Activated naive CD4-positive, alpha-beta T cell treated with anti-CD3 and anti-CD28 coated beads, Interleukin-2, amount 50 U/mL, for 24 hours (primary cell): ENCODE results near the gene KRTAP10-1.
"Not testable (repeated sequence)": the region's sequence is repeated elsewhere in the genome, so short reads cannot be mapped to it uniquely, and the experiment has no call there.

Experiments used
- H3K27ac Mint-ChIP-seq: one replicate; pipeline ENCODE4 v1.8.0; 2021; ENCODE audit warnings: mild to moderate bottlenecking, mixed read lengths
- H3K27me3 Mint-ChIP-seq: one replicate; pipeline ENCODE4 v1.8.0; 2021; ENCODE audit warnings: mixed read lengths
- H3K36me3 Mint-ChIP-seq: one replicate; pipeline ENCODE4 v1.8.0; 2021; ENCODE audit warnings: mixed read lengths
- H3K4me1 Mint-ChIP-seq: one replicate; pipeline ENCODE4 v1.8.0; 2021; ENCODE audit warnings: mixed read lengths
- H3K4me3 Mint-ChIP-seq: one replicate; pipeline ENCODE4 v1.8.0; 2021; ENCODE audit warnings: mild to moderate bottlenecking, mixed read lengths
- H3K9me3 Mint-ChIP-seq: one replicate; pipeline ENCODE4 v1.8.0; 2021; ENCODE audit warnings: mixed read lengths

The KRTAP10-1 gene

DNA sequence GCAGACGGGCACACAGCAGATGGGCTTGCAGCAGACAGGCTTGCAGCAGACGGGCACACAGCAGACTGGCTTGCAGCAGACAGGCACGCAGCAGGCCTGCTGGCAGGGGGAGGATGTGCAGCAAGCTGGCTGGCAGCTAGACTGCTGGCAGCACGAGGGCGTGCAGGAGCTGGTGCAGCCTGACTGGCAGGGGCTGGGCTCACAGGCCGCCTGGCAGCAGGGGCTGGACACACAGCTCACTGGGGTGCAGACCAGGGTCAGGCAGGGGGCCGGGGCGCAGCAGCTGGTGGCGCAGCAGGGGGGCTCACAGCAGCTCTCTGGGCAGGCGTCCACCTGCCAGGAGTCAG lies 18.3 kb upstream of the KRTAP10-1 start:
- Mint-ChIP-seq H3K9me3 (peaks cover 30% of the 10 kb centered on the region), H3K36me3 (peaks cover 15% of the 10 kb centered on the region)
- not testable (repeated sequence) for H3K27ac Mint-ChIP-seq, H3K4me1 Mint-ChIP-seq, H3K4me3 Mint-ChIP-seq, H3K27me3 Mint-ChIP-seq

- Mint-ChIP-seq H3K27ac (no peak overlapping the region), H3K4me1 (no peaks in the 10 kb centered on the region)
These were observed 17.7 kb upstream of the KRTAP10-1 start for GRCh38 chr21:44557491-44558328.

GRCh38 chr21:44556879-44557278 lies 16.9 kb upstream of the KRTAP10-1 start:
- H3K27ac Mint-ChIP-seq = no peak overlapping the region
- no peaks in the 10 kb centered on the region for H3K4me1 Mint-ChIP-seq

More at GRCh38 chr21:44557491-44558328, 17.7 kb upstream of the KRTAP10-1 start:
- H3K36me3 Mint-ChIP-seq = peaks cover 16% of the 10 kb centered on the region
- peaks cover 29% of the 10 kb centered on the region for H3K9me3 Mint-ChIP-seq
- no peaks in the 10 kb centered on the region for H3K27me3 Mint-ChIP-seq
- no peak overlapping the region for H3K4me3 Mint-ChIP-seq

DNA sequence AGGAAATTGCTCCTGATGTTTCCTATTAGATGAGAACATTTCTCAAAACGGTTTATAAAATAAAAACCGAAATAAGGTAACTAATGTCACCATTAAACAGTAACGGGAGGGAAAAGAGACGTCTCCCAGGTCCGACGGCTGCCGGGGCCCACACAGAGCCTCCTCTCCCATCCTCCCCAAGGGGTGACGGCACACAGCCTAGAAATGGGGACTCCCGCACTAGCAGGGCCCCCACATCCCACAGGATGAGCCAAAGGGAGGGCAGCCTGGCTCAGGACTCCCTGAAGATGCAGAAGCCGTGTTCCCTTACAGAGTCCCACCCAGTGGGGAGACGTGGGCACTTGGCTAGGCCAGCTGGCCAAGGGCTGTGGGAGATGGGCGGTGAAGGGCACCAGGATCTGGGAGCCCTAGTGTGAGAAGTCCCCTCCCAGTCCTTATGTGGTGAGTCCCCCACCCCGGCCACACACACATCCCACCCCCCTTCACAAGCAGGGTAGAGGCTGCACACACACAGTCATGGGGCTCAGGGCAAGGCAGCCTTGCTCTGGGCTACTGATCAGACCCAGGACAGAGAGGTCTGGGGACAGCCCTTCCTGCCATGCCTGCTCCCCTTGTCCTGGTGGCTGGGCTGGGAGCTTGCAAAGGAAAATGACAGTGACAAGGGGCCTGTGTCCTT lies 15.3 kb upstream of the KRTAP10-1 start:
- Mint-ChIP-seq H3K36me3 (peaks cover 9% of the 10 kb centered on the region), H3K4me3 (no peak overlapping the region), H3K9me3 (peaks cover 13% of the 10 kb centered on the region), H3K27ac (no peak overlapping the region), H3K4me1 (peaks cover 4% of the 10 kb centered on the region), H3K27me3 (no peaks in the 10 kb centered on the region)

More at GRCh38 chr21:44556879-44557278, 16.9 kb upstream of the KRTAP10-1 start:
- peaks cover 21% of the 10 kb centered on the region for H3K9me3 Mint-ChIP-seq
- peaks cover 11% of the 10 kb centered on the region for H3K36me3 Mint-ChIP-seq
- H3K4me3 Mint-ChIP-seq = no peak overlapping the region
- no peaks in the 10 kb centered on the region for H3K27me3 Mint-ChIP-seq

DNA sequence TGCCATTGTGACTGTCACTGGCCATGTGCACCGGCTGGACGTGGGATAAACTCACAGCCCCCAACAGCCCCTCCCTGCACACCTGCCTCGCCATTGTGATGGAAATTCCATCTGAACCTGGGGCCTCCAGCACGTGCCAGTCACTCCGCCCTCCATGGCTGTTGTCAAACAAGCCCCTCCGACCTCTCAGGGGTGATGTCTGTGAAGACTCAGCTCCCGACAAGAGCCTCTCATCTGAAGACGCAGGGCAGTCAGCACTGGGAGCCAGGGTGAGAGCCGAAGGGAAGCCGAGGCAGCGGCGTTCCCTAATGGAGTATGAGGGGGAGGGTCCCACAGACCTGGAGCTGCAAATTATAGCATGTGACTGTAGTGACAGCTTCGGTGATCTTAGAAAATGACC lies 12.7 kb upstream of the KRTAP10-1 start:
- H3K4me3 Mint-ChIP-seq = no peak overlapping the region
- H3K27ac Mint-ChIP-seq = no peak overlapping the region
- H3K36me3 Mint-ChIP-seq = peaks cover 7% of the 10 kb centered on the region
- H3K4me1 Mint-ChIP-seq = peaks cover 25% of the 10 kb centered on the region
- H3K27me3 Mint-ChIP-seq = no peaks in the 10 kb centered on the region
- H3K9me3 Mint-ChIP-seq = peaks cover 10% of the 10 kb centered on the region

- Mint-ChIP-seq H3K27me3 (no peaks in the 10 kb centered on the region), H3K4me3 (no peak overlapping the region), H3K36me3 (peaks cover 13% of the 10 kb centered on the region), H3K4me1 (peaks cover 30% of the 10 kb centered on the region), H3K9me3 (peaks cover 16% of the 10 kb centered on the region), H3K27ac (no peak overlapping the region)
These were observed 12.1 kb upstream of the KRTAP10-1 start for GRCh38 chr21:44552136-44552535.

GRCh38 chr21:44551340-44551961 lies 11.5 kb upstream of the KRTAP10-1 start, which contains the start of gene KRTAP10-2:
TSS of gene KRTAP10-2 (minus strand) at chr21:44551505. CDS start at chr21:44551458, 47 bp downstream.
- Mint-ChIP-seq H3K4me1 (peaks cover 36% of the 10 kb centered on the region), H3K27ac (peak within 1 kb of the TSS; percentile 65), H3K27me3 (no peaks in the 10 kb centered on the region), H3K4me3 (no peak within 1 kb of the TSS), H3K9me3 (peaks cover 22% of the 10 kb centered on the region), H3K36me3 (peaks cover 19% of the 10 kb centered on the region)

GRCh38 chr21:44550807-44551206 lies 10.8 kb upstream of the KRTAP10-1 start:
- H3K36me3 Mint-ChIP-seq = peaks cover 19% of the 10 kb centered on the region
- peaks cover 36% of the 10 kb centered on the region for H3K4me1 Mint-ChIP-seq
- H3K27ac Mint-ChIP-seq = no peak overlapping the region
- H3K27me3 Mint-ChIP-seq = no peaks in the 10 kb centered on the region
- no peak overlapping the region for H3K4me3 Mint-ChIP-seq
- peaks cover 23% of the 10 kb centered on the region for H3K9me3 Mint-ChIP-seq

GRCh38 chr21:44550285-44550684 lies 10.3 kb upstream of the KRTAP10-1 start:
- H3K27me3 Mint-ChIP-seq, H3K27ac Mint-ChIP-seq: not testable (repeated sequence)

GRCh38 chr21:44549525-44550211 lies 9.7 kb upstream of the KRTAP10-1 start:
- Mint-ChIP-seq H3K4me1 (peaks cover 36% of the 10 kb centered on the region), H3K36me3 (peaks cover 21% of the 10 kb centered on the region), H3K4me3 (no peak overlapping the region), H3K9me3 (peaks cover 28% of the 10 kb centered on the region), H3K27me3 (no peaks in the 10 kb centered on the region), H3K27ac (peak overlapping the region; percentile 53)

More at GRCh38 chr21:44550285-44550684, 10.3 kb upstream of the KRTAP10-1 start:
- Mint-ChIP-seq H3K9me3 (peaks cover 28% of the 10 kb centered on the region), H3K4me1 (peaks cover 36% of the 10 kb centered on the region), H3K36me3 (peaks cover 21% of the 10 kb centered on the region)
- H3K4me3 Mint-ChIP-seq = not testable (repeated sequence)

DNA sequence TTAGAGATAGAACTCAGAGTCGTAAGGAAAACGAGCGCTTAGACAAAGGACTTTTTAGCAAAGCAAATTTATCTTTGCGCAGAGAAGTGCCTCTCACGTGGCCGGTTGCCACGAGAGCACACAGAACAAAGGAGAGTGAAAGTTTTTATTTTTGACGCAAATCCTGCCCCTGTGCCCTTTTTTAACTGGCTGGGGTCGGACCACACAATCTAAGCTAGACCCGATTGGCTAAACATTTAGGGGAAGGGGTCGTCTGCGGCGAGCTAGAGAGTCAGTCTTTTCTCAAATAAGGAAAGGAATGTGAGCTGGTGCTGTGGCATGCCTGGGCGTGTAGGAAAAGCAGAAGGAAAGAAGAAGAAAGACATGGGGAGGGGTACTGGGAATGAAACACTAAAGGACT lies 8.9 kb upstream of the KRTAP10-1 start:
- Mint-ChIP-seq H3K4me1 (peaks cover 36% of the 10 kb centered on the region), H3K27ac (no peak overlapping the region), H3K9me3 (peaks cover 28% of the 10 kb centered on the region), H3K36me3 (peaks cover 21% of the 10 kb centered on the region), H3K4me3 (no peak overlapping the region), H3K27me3 (no peaks in the 10 kb centered on the region)

- peaks cover 26% of the 10 kb centered on the region for H3K9me3 Mint-ChIP-seq
- peak overlapping the region; percentile 84 for H3K4me3 Mint-ChIP-seq
- H3K27me3 Mint-ChIP-seq = no peaks in the 10 kb centered on the region
- H3K36me3 Mint-ChIP-seq = peaks cover 19% of the 10 kb centered on the region
- H3K4me1 Mint-ChIP-seq = peaks cover 36% of the 10 kb centered on the region
- H3K27ac Mint-ChIP-seq = peak overlapping the region; percentile 71
These were observed 8.4 kb upstream of the KRTAP10-1 start for GRCh38 chr21:44548381-44548780.

- peaks cover 36% of the 10 kb centered on the region for H3K4me1 Mint-ChIP-seq
- H3K27me3 Mint-ChIP-seq = no peaks in the 10 kb centered on the region
- peak overlapping the region; percentile 84 for H3K4me3 Mint-ChIP-seq
- peaks cover 20% of the 10 kb centered on the region for H3K9me3 Mint-ChIP-seq
- peak overlapping the region; percentile 98 for H3K27ac Mint-ChIP-seq
- peaks cover 17% of the 10 kb centered on the region for H3K36me3 Mint-ChIP-seq
These were observed 7.8 kb upstream of the KRTAP10-1 start for GRCh38 chr21:44547656-44548331.

DNA sequence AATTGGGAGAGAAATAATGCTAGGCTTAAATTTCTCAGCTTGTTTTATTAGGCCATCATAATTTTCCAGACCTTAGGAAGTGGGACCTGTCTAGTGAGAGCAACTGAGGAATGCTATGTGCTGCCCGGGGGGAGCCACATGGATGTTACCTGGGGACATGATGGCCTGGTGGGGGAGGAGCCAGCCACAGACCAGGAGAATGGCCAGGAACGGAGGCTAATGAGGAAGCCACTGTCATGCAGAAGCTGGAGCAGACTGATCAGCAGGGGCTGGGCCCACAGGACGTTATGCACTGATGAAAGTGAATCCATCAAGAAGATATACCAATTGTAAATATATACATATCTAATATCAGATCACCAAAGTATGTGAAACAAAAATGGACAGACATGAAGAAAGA lies 4.6 kb upstream of the KRTAP10-1 start:
- peaks cover 20% of the 10 kb centered on the region for H3K9me3 Mint-ChIP-seq
- H3K4me1 Mint-ChIP-seq = peaks cover 30% of the 10 kb centered on the region
- H3K27ac Mint-ChIP-seq = no peak overlapping the region
- no peak overlapping the region for H3K4me3 Mint-ChIP-seq
- peaks cover 14% of the 10 kb centered on the region for H3K36me3 Mint-ChIP-seq
- H3K27me3 Mint-ChIP-seq = no peaks in the 10 kb centered on the region

- peaks cover 12% of the 10 kb centered on the region for H3K4me1 Mint-ChIP-seq
- H3K4me3 Mint-ChIP-seq = no peak overlapping the region
- peaks cover 14% of the 10 kb centered on the region for H3K36me3 Mint-ChIP-seq
- H3K27me3 Mint-ChIP-seq = no peaks in the 10 kb centered on the region
- H3K27ac Mint-ChIP-seq = no peak overlapping the region
- H3K9me3 Mint-ChIP-seq = peaks cover 18% of the 10 kb centered on the region
These were observed 2.7 kb upstream of the KRTAP10-1 start for GRCh38 chr21:44542716-44543115.
